ENCODE measurements around the gene CFAP119. TPM values are rescaled to one million over a fixed set of nuclear protein-coding genes. Genes with fewer than 3 reads are reported as not detected.

The CFAP119 gene
- total and polyA plus RNA-seq, 7 donors = 0.82 to 11.9 (median 2.5) TPM; not detected in 1

DNA sequence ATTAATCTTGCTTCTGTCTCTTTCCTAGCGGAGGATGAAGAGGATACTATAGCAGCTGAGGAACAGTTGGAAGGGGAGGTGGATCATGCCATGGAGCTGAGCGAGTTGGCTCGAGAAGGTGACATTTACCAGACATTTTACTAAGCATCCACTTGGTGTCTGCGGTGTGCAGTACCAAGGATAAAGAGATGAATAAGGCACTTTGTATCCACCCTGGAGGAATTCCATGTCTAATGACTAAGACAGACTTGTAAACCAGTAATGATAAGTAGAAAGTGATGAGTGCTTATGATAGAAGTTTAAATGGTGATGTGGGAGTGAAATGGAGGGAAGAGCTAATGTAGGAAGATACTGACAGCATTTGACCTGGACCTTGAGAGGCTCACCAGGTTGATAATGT lies 50.9 kb downstream of the CFAP119 start:
- H3K36me3 ChIP-seq = peaks cover 64 to 100% (median 96%) of the 10 kb centered on the region in 4 donors

More for the DNA sequence above, 50.9 kb downstream of the CFAP119 start:
- TF ChIP-seq, protein P1, sequence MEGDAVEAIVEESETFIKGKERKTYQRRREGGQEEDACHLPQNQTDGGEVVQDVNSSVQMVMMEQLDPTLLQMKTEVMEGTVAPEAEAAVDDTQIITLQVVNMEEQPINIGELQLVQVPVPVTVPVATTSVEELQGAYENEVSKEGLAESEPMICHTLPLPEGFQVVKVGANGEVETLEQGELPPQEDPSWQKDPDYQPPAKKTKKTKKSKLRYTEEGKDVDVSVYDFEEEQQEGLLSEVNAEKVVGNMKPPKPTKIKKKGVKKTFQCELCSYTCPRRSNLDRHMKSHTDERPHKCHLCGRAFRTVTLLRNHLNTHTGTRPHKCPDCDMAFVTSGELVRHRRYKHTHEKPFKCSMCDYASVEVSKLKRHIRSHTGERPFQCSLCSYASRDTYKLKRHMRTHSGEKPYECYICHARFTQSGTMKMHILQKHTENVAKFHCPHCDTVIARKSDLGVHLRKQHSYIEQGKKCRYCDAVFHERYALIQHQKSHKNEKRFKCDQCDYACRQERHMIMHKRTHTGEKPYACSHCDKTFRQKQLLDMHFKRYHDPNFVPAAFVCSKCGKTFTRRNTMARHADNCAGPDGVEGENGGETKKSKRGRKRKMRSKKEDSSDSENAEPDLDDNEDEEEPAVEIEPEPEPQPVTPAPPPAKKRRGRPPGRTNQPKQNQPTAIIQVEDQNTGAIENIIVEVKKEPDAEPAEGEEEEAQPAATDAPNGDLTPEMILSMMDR (IDR thresholded peaks at IDR 0.05) = no peak
- TF ChIP-seq EP300 (IDR thresholded peaks at IDR 0.05) (no peak), POLR2AphosphoS5 (IDR thresholded peaks at IDR 0.05) (no peak), POLR2A (IDR thresholded peaks at IDR 0.05) (no peak)
- Histone ChIP-seq H3K4me3 (no peak overlapping the region), H3K27me3 (no peaks in the 10 kb centered on the region), H3K27ac (no peak overlapping the region), H3K4me1 (peaks cover 0 to 4% (median 0%) of the 10 kb centered on the region in 4 donors), H3K9me3 (no peaks in the 10 kb centered on the region)
- no peak for DNase-seq
- WGBS, 2 donors = 95 to 98% methylated on average over 4 of the region's 4 CpGs
- intact Hi-C loops (cut with DNase I) = no loop called here

Small RNAs within 50 kb of the gene (small RNA-seq; reads per million reads assigned to genes)
- 0.43 to 0.72 (median 0.44) reads per million in 3 donors for gene SNORA30

Other genes starting within 250 kb of the CFAP119 start
- 10 to 100 TPM; 32.4 to 55.9 (median 42.7) TPM for gene ZNF768, start 235.5 kb downstream of the CFAP119 start, total RNA-seq
- gene ZNF768, start 235.5 kb downstream of the CFAP119 start, polyA plus RNA-seq = 10 to 100 TPM; 46.2 to 61.0 (median 54.8) TPM
- gene ZNF747, start 227.2 kb downstream of the CFAP119 start, total RNA-seq = 10 to 100 TPM; 10.3 to 15.5 (median 13.1) TPM
- 10 to 100 TPM in 1 of 3 donors, 1 to 10 TPM in 2; 6.0 to 12.0 (median 8.3) TPM for gene ZNF747, start 227.2 kb downstream of the CFAP119 start, polyA plus RNA-seq
- 1 to 10 TPM; 6.1 to 8.6 (median 8.1) TPM for gene ZNF764, start 203.7 kb downstream of the CFAP119 start, total RNA-seq
- 1 to 10 TPM; 3.5 to 7.7 (median 4.8) TPM for gene ZNF764, start 203.7 kb downstream of the CFAP119 start, polyA plus RNA-seq
- 10 to 100 TPM; 21.9 to 32.8 (median 25.4) TPM for gene ZNF688, start 190.3 kb downstream of the CFAP119 start, total RNA-seq
- gene ZNF688, start 190.3 kb downstream of the CFAP119 start, polyA plus RNA-seq = 10 to 100 TPM; 16.7 to 22.8 (median 18.0) TPM
- gene ZNF785, start 176.4 kb downstream of the CFAP119 start, total RNA-seq = 10 to 100 TPM in 1 of 4 donors, 1 to 10 TPM in 3; 5.9 to 19.9 (median 7.9) TPM
- 1 to 10 TPM in 2 of 3 donors, under 1 TPM in 1; 0.92 to 9.5 (median 2.4) TPM for gene ZNF785, start 176.4 kb downstream of the CFAP119 start, polyA plus RNA-seq
- gene ZNF689, start 151.7 kb downstream of the CFAP119 start, total RNA-seq = 10 to 100 TPM in 1 of 4 donors, 1 to 10 TPM in 3; 7.9 to 10.3 (median 9.8) TPM
- 1 to 10 TPM; 3.6 to 5.2 (median 4.9) TPM for gene ZNF689, start 151.7 kb downstream of the CFAP119 start, polyA plus RNA-seq
- gene PRR14, start 111.1 kb downstream of the CFAP119 start, total RNA-seq = 10 to 100 TPM; 20.8 to 37.5 (median 29.4) TPM
- gene PRR14, start 111.1 kb downstream of the CFAP119 start, polyA plus RNA-seq = 10 to 100 TPM; 28.8 to 51.4 (median 38.4) TPM
- gene FBRS, start 103.6 kb downstream of the CFAP119 start, total RNA-seq = 10 to 100 TPM; 12.5 to 29.6 (median 22.7) TPM
- gene FBRS, start 103.6 kb downstream of the CFAP119 start, polyA plus RNA-seq = 10 to 100 TPM; 26.4 to 61.6 (median 30.0) TPM
- 10 to 100 TPM; 13.2 to 39.1 (median 23.4) TPM for gene SRCAP, start 62.9 kb downstream of the CFAP119 start, total RNA-seq
- 10 to 100 TPM in 1 of 3 donors, 1 to 10 TPM in 2; 2.4 to 37.3 (median 9.0) TPM for gene SRCAP, start 62.9 kb downstream of the CFAP119 start, polyA plus RNA-seq
- 10 to 100 TPM; 20.1 to 28.5 (median 23.7) TPM for gene PHKG2, start 13.6 kb downstream of the CFAP119 start, total RNA-seq
- 10 to 100 TPM; 19.2 to 45.0 (median 23.8) TPM for gene PHKG2, start 13.6 kb downstream of the CFAP119 start, polyA plus RNA-seq
- gene RNF40, start 260 bp upstream of the CFAP119 start, total RNA-seq = 10 to 100 TPM; 48.1 to 53.9 (median 49.6) TPM
- 10 to 100 TPM; 34.8 to 79.3 (median 48.6) TPM for gene RNF40, start 260 bp upstream of the CFAP119 start, polyA plus RNA-seq
- gene ZNF629, start 25.1 kb upstream of the CFAP119 start, total RNA-seq = 10 to 100 TPM in 2 of 4 donors, 1 to 10 TPM in 2; 8.4 to 12.1 (median 10.3) TPM
- 1 to 10 TPM; 3.0 to 6.9 (median 3.5) TPM for gene ZNF629, start 25.1 kb upstream of the CFAP119 start, polyA plus RNA-seq
- gene BCL7C, start 132.0 kb upstream of the CFAP119 start, total RNA-seq = 10 to 100 TPM; 45.7 to 63.1 (median 55.2) TPM
- 10 to 100 TPM; 27.9 to 42.0 (median 30.7) TPM for gene BCL7C, start 132.0 kb upstream of the CFAP119 start, polyA plus RNA-seq
- gene CTF1, start 134.6 kb upstream of the CFAP119 start, total RNA-seq = 1 to 10 TPM; 2.3 to 6.9 (median 4.9) TPM
- 1 to 10 TPM in 2 of 3 donors, under 1 TPM in 1; 0.46 to 3.6 (median 1.5) TPM for gene CTF1, start 134.6 kb upstream of the CFAP119 start, polyA plus RNA-seq
- 10 to 100 TPM in 3 of 4 donors, 1 to 10 TPM in 1; 7.9 to 18.3 (median 13.0) TPM for gene FBXL19, start 161.5 kb upstream of the CFAP119 start, total RNA-seq
- gene FBXL19, start 161.5 kb upstream of the CFAP119 start, polyA plus RNA-seq = 10 to 100 TPM in 1 of 3 donors, 1 to 10 TPM in 2; 3.0 to 32.7 (median 8.3) TPM
- 10 to 100 TPM; 33.3 to 43.3 (median 40.5) TPM for gene ORAI3, start 187.0 kb upstream of the CFAP119 start, total RNA-seq
- 10 to 100 TPM in 2 of 3 donors, 1 to 10 TPM in 1; 8.6 to 16.1 (median 15.6) TPM for gene ORAI3, start 187.0 kb upstream of the CFAP119 start, polyA plus RNA-seq
- 10 to 100 TPM in 1 of 4 donors, 1 to 10 TPM in 3; 5.0 to 16.0 (median 7.1) TPM for gene SETD1A, start 195.7 kb upstream of the CFAP119 start, total RNA-seq
- 10 to 100 TPM in 1 of 3 donors, 1 to 10 TPM in 2; 2.4 to 13.1 (median 3.2) TPM for gene SETD1A, start 195.7 kb upstream of the CFAP119 start, polyA plus RNA-seq
- 10 to 100 TPM; 14.6 to 16.1 (median 15.5) TPM for gene HSD3B7, start 223.1 kb upstream of the CFAP119 start, total RNA-seq
- 10 to 100 TPM in 2 of 3 donors, 1 to 10 TPM in 1; 9.0 to 36.1 (median 13.6) TPM for gene HSD3B7, start 223.1 kb upstream of the CFAP119 start, polyA plus RNA-seq
- 1 to 10 TPM in 2 of 4 donors, under 1 TPM in 2; 0.71 to 4.4 (median 2.3) TPM for gene STX1B, start 248.6 kb upstream of the CFAP119 start, total RNA-seq
- 1 to 10 TPM in 1 of 3 donors, under 1 TPM in 1, not detected in 1; 0.60 to 1.2 TPM for gene STX1B, start 248.6 kb upstream of the CFAP119 start, polyA plus RNA-seq

All from sigmoid colon (tissue), 7 donors.